ENCODE measurements around the gene SPINK2. TPM values are rescaled to one million over a fixed set of nuclear protein-coding genes. Genes with fewer than 3 reads are reported as not detected.

SPINK2 gene
- polyA plus RNA-seq, 1 of the 3 experiments (the other 2 are of a cell fraction): not detected

- Histone ChIP-seq H2AFZ (ENCODE audit: low read depth) (no peak overlapping the region), H3K9me3 (no peaks in the 10 kb centered on the region), H3K4me1 (ENCODE audit: control insufficient read depth in 1 of 2, insufficient read depth in 2 of 2, low read depth in 1 of 2, low read length in 1 of 2) (peaks cover 0 to 2% of the 10 kb centered on the region in 2 experiments; a peak in 1 of 4 replicates), H3K9ac (no peak overlapping the region), H4K20me1 (ENCODE audit: insufficient read depth) (no peaks in the 10 kb centered on the region), H3K9me2 (no peaks in the 10 kb centered on the region), H3F3A (replicated peaks; ENCODE audit: insufficient read depth) (no peaks in the 10 kb centered on the region), H3K36me3 (replicated peaks in 1 of 2; ENCODE audit: control insufficient read depth in 1 of 2, insufficient read depth in 2 of 2, low read length in 1 of 2) (no peaks in the 10 kb centered on the region), H3K4me2 (no peak overlapping the region), H3K27me3 (ENCODE audit: insufficient read depth) (peaks cover 19% of the 10 kb centered on the region; the same call in 1 of the 2 replicates), H3K4me3 (ENCODE audit: low read depth in 2 of 2, low read length in 1 of 2) (no peak overlapping the region), H3K79me2 (ENCODE audit: insufficient read depth) (no peaks in the 10 kb centered on the region), H3K27ac (ENCODE audit: low read depth in 2 of 2, low read length in 1 of 2) (no peak overlapping the region)
- ChIA-PET CTCF (interaction anchor here (1.1 to 1.9 kb wide), 6 partner anchors 10 to 24 kb away, joined by 3 to 9 read pairs (median 4); no protein-coding TSS in a partner anchor), POLR2A (no interaction called here)
- no peak for DNase-seq
- WGBS (ENCODE audit: low lambda C conversion rate): 79% methylated on average over 2 of the region's 2 CpGs
- no peak for TF ChIP-seq MEF2A (IDR thresholded peaks at IDR 0.05; ENCODE audit: borderline replicate concordance, low read depth)
- TF ChIP-seq EP300 (IDR thresholded peaks at IDR 0.05; ENCODE audit: borderline replicate concordance in 1 of 2, low read depth in 1 of 2, low read length in 1 of 2): no peak
- no peak for TF ChIP-seq FOXJ3 (CRISPR knock-in tag; IDR thresholded peaks at IDR 0.05)
- TF ChIP-seq USF1 (IDR thresholded peaks at IDR 0.05; ENCODE audit: borderline replicate concordance, low read depth): no peak
- TF ChIP-seq FOSL2 (IDR thresholded peaks at IDR 0.05; ENCODE audit: borderline replicate concordance, low read depth): no peak
- TF ChIP-seq, protein P1, sequence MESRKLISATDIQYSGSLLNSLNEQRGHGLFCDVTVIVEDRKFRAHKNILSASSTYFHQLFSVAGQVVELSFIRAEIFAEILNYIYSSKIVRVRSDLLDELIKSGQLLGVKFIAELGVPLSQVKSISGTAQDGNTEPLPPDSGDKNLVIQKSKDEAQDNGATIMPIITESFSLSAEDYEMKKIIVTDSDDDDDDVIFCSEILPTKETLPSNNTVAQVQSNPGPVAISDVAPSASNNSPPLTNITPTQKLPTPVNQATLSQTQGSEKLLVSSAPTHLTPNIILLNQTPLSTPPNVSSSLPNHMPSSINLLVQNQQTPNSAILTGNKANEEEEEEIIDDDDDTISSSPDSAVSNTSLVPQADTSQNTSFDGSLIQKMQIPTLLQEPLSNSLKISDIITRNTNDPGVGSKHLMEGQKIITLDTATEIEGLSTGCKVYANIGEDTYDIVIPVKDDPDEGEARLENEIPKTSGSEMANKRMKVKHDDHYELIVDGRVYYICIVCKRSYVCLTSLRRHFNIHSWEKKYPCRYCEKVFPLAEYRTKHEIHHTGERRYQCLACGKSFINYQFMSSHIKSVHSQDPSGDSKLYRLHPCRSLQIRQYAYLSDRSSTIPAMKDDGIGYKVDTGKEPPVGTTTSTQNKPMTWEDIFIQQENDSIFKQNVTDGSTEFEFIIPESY (IDR thresholded peaks at IDR 0.05; ENCODE audit: borderline replicate concordance, low read depth): no peak
- no peak for TF ChIP-seq SMC3 (IDR thresholded peaks at IDR 0.05; ENCODE audit: low read depth, low read length)
- TF ChIP-seq CHD2 (IDR thresholded peaks at IDR 0.05; ENCODE audit: low read length, partially characterized antibody): no peak
- no peak for TF ChIP-seq FOXM1 (IDR thresholded peaks at IDR 0.05; ENCODE audit: low read depth)
- TF ChIP-seq NFIC (IDR thresholded peaks at IDR 0.05; ENCODE audit: borderline replicate concordance): no peak
- TF ChIP-seq ELF1 (IDR thresholded peaks at IDR 0.05): no peak
Measured at GRCh38 chr4:56823933-56824600, 2.6 kb upstream of the SPINK2 start.

DNA sequence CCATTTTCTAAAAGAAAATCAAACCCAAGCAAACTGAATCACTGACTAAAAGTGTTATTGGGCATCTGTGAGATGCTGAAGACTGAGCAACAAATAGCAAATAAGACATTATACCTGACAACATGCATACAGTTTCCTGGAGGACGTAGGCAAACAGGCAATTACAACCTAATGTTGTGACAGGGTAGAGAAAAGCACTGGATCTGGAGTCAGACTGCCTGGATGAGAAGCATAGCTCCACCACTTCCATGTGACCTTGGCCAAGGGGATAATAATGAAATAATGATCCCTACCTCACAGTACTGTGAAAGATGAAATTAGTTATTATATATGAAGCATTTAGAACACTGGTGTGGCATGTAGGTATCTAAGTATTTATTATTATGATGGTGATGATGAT, 2.7 kb downstream of the SPINK2 start:
- H3K79me2 ChIP-seq (ENCODE audit: insufficient read depth): no peaks in the 10 kb centered on the region
- ChIA-PET POLR2A (no interaction called here), CTCF (interaction anchor here (1.2 kb wide), 1 partner anchor 19 kb away, joined by 4 read pairs; no protein-coding TSS in a partner anchor)
- no peak overlapping the region for H3K4me3 ChIP-seq (ENCODE audit: low read depth in 2 of 2, low read length in 1 of 2)
- 33% methylated on average over 1 of the region's 1 CpG for WGBS (ENCODE audit: low lambda C conversion rate)
- TF ChIP-seq NRF1 (IDR thresholded peaks at IDR 0.05; ENCODE audit: low read depth, low read length) (no peak), YY1 (IDR thresholded peaks at IDR 0.05; ENCODE audit: low read depth) (no peak), FOSL2 (IDR thresholded peaks at IDR 0.05; ENCODE audit: borderline replicate concordance, low read depth) (no peak), TCF12 (IDR thresholded peaks at IDR 0.05) (no peak), NFIC (IDR thresholded peaks at IDR 0.05; ENCODE audit: borderline replicate concordance) (no peak), ELF1 (IDR thresholded peaks at IDR 0.05) (no peak), IRF3 (IDR thresholded peaks at IDR 0.05; ENCODE audit: low read depth, low read length) (no peak), FOXM1 (IDR thresholded peaks at IDR 0.05; ENCODE audit: low read depth) (no peak), POLR2AphosphoS5 (IDR thresholded peaks at IDR 0.05; ENCODE audit: low read depth, low read length) (no peak)
- TF ChIP-seq, protein P2, sequence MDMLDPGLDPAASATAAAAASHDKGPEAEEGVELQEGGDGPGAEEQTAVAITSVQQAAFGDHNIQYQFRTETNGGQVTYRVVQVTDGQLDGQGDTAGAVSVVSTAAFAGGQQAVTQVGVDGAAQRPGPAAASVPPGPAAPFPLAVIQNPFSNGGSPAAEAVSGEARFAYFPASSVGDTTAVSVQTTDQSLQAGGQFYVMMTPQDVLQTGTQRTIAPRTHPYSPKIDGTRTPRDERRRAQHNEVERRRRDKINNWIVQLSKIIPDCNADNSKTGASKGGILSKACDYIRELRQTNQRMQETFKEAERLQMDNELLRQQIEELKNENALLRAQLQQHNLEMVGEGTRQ (IDR thresholded peaks at IDR 0.05; ENCODE audit: borderline replicate concordance, low read depth, low read length): no peak
- TF ChIP-seq, protein P3, sequence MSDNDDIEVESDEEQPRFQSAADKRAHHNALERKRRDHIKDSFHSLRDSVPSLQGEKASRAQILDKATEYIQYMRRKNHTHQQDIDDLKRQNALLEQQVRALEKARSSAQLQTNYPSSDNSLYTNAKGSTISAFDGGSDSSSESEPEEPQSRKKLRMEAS (IDR thresholded peaks at IDR 0.05; ENCODE audit: low read depth): no peak
- H4K20me1 ChIP-seq (ENCODE audit: insufficient read depth): no peaks in the 10 kb centered on the region
- no peak overlapping the region for H3K9ac ChIP-seq
- no peaks in the 10 kb centered on the region for H3K36me3 ChIP-seq (replicated peaks in 1 of 2; ENCODE audit: control insufficient read depth in 1 of 2, insufficient read depth in 2 of 2, low read length in 1 of 2)
- DNase-seq: no peak
- no peaks in the 10 kb centered on the region for H3K9me2 ChIP-seq
- no peak overlapping the region for H2AFZ ChIP-seq (ENCODE audit: low read depth)
- no peak overlapping the region for H3K4me2 ChIP-seq
- H3K9me3 ChIP-seq: no peaks in the 10 kb centered on the region
- H3K4me1 ChIP-seq (ENCODE audit: control insufficient read depth in 1 of 2, insufficient read depth in 2 of 2, low read depth in 1 of 2, low read length in 1 of 2): no peaks in the 10 kb centered on the region; a peak in 1 of 4 replicates
- H3F3A ChIP-seq (replicated peaks; ENCODE audit: insufficient read depth): no peaks in the 10 kb centered on the region
- H3K27me3 ChIP-seq (ENCODE audit: insufficient read depth): peaks cover 19% of the 10 kb centered on the region; the same call in 1 of the 2 replicates
- H3K27ac ChIP-seq (ENCODE audit: low read depth in 2 of 2, low read length in 1 of 2): no peak overlapping the region
